HL-60/S4 (cell line): ENCODE results near the gene POLR3E.

ENCODE experiments used
- in situ Hi-C: fragments of 300-500 bp; cut with MboI; formaldehyde crosslinking; loops from 2 replicates; pipeline ENCODE4 v1.14.3; 2022; ENCODE audit warnings: low sequenced_read_pairs

Gene POLR3E

GRCh38 chr16:22314661-22315626 is 17.7 kb downstream of the POLR3E start:
- in situ Hi-C loops: no loop called here

- in situ Hi-C loops: no loop called here
Measured at GRCh38 chr16:22315979-22316378, 18.8 kb downstream of the POLR3E start.

GRCh38 chr16:22316411-22316811 is 19.2 kb downstream of the POLR3E start:
- in situ Hi-C loops: no loop called here

- in situ Hi-C loops: no loop called here
Measured at GRCh38 chr16:22317001-22317530, 19.9 kb downstream of the POLR3E start.

- in situ Hi-C loops: no loop called here
Measured at GRCh38 chr16:22317625-22318024, 20.4 kb downstream of the POLR3E start.

GRCh38 chr16:22318690-22319358 is 21.6 kb downstream of the POLR3E start:
- in situ Hi-C loops: no loop called here

GRCh38 chr16:22320572-22321339 is 23.5 kb downstream of the POLR3E start:
- in situ Hi-C loops: no loop called here

- in situ Hi-C loops: no loop called here
Measured at GRCh38 chr16:22321340-22322001, 24.3 kb downstream of the POLR3E start.

- in situ Hi-C loops: no loop called here
Measured at GRCh38 chr16:22322021-22322471, 24.8 kb downstream of the POLR3E start.

- in situ Hi-C loops: no loop called here
Measured at GRCh38 chr16:22322741-22323140, 25.5 kb downstream of the POLR3E start.

GRCh38 chr16:22323173-22323958 is 26.2 kb downstream of the POLR3E start:
- in situ Hi-C loops: no loop called here

GRCh38 chr16:22323959-22324786 is 27.0 kb downstream of the POLR3E start:
- in situ Hi-C loops: no loop called here

- in situ Hi-C loops: loop anchor here (25.0 kb wide), 2 partner anchors 1163 to 1513 kb away; partner anchors contain the start of genes DNAH3, ERI2, LDAF1 and REXO5
Measured at GRCh38 chr16:22324787-22325597, 27.8 kb downstream of the POLR3E start.

GRCh38 chr16:22325598-22326368 is 28.6 kb downstream of the POLR3E start:
- in situ Hi-C loops: loop anchor here (25.0 kb wide), 2 partner anchors 1163 to 1513 kb away; partner anchors contain the start of genes DNAH3, ERI2, LDAF1 and REXO5

- in situ Hi-C loops: loop anchor here (25.0 kb wide), 2 partner anchors 1164 to 1514 kb away; partner anchors contain the start of genes DNAH3, ERI2, LDAF1 and REXO5
Measured at GRCh38 chr16:22326369-22326652, 29.1 kb downstream of the POLR3E start.

- in situ Hi-C loops: loop anchor here (25.0 kb wide), 2 partner anchors 1165 to 1515 kb away; partner anchors contain the start of genes DNAH3, ERI2, LDAF1 and REXO5
Measured at GRCh38 chr16:22326771-22327445, 29.7 kb downstream of the POLR3E start.
